Rectal smooth muscle tissue (tissue), 1 donor: ENCODE results near the gene SMPD3.

Experiments used
- H3K27ac ChIP-seq: one replicate; pipeline ENCODE4 v1.7.0; 2013; ENCODE audit warnings: low read depth, low read length, inconsistent platforms
- H3K27me3 ChIP-seq: one replicate; pipeline ENCODE4 v1.7.0; 2013; ENCODE audit warnings: low read length; ENCODE audit not compliant: control insufficient read depth, insufficient read depth
- H3K36me3 ChIP-seq: one replicate; pipeline ENCODE4 v1.7.0; 2013; ENCODE audit warnings: low read length; ENCODE audit not compliant: control insufficient read depth, insufficient read depth
- H3K4me1 ChIP-seq: one replicate; pipeline ENCODE4 v1.7.0; 2013; ENCODE audit warnings: low read length; ENCODE audit not compliant: control insufficient read depth, insufficient read depth
- H3K4me3 ChIP-seq: one replicate; pipeline ENCODE4 v1.7.0; 2013; ENCODE audit warnings: low read length
- H3K9ac ChIP-seq: one replicate; pipeline ENCODE4 v1.7.0; 2013; ENCODE audit warnings: low read length

Gene SMPD3

DNA sequence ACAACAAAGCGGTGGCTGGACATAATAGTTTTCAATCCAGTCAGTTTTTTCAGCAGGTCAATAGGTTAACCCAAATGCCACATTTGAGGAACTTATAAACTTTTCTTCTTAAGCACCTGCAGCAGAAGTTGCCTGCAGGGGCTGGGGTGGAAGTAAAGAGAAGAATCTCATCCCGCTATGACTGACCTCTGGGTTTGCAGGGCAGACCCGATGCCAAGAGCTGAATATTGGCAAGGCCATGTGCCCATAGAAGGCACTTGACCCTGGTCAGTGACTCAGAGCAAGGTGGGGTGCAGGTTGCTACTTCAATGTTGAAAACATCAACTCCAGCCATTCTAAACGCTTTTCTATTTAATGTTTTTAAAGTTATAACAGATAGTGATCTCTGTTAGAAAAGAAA lies 17.9 kb upstream of the SMPD3 start:
- no peak overlapping the region for H3K9ac ChIP-seq

DNA sequence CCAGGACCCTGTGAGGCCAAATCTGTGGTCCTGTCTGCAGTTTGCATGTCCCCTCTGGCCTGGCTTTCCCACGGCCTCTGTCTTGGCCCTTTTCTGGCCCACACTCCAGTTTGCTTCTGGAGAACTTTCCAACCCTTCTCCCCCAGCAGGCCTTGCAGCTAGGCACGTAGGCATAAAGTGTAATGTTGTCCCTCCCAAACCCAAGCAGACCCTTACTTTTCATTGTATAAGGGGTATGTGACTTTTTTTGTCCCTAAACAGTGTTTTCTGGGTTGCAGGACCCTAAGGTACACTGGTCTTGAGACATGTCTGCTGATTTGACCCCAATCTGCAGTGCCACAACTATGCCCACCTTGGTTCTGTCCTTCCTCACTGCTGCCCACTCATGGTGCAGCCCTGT lies 15.6 kb upstream of the SMPD3 start:
- Histone ChIP-seq H3K4me1 (no peaks in the 10 kb centered on the region), H3K27me3 (no peaks in the 10 kb centered on the region), H3K4me3 (no peak overlapping the region), H3K9ac (no peak overlapping the region), H3K36me3 (no peaks in the 10 kb centered on the region), H3K27ac (no peak overlapping the region)

More for the DNA sequence above, 17.9 kb upstream of the SMPD3 start:
- H3K27me3 ChIP-seq, result no peaks in the 10 kb centered on the region
- no peaks in the 10 kb centered on the region for H3K36me3 ChIP-seq
- H3K27ac ChIP-seq, result no peak overlapping the region
- no peak overlapping the region for H3K4me3 ChIP-seq
- H3K4me1 ChIP-seq, result no peaks in the 10 kb centered on the region

DNA sequence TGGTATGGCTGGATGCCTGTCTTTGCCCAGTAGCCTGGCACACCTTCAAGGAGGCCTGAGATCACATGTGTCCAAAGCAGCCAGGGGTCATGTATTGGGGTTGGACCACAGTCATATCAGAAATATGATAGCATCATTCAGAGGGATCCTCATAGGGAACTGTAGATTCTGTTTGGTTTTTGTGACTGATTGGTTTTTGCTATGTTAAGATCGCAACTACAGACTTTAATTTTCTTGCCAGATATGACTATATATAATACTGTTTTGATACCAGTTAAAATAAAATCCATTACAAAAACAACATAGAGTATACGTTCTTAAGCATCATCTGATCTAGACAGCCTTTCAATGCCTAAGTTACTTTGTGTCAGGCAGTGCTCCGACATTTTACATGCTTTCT lies 11.8 kb upstream of the SMPD3 start:
- H3K36me3 ChIP-seq, result no peaks in the 10 kb centered on the region
- H3K9ac ChIP-seq, result no peak overlapping the region
- no peaks in the 10 kb centered on the region for H3K4me1 ChIP-seq
- H3K4me3 ChIP-seq, result no peak overlapping the region
- H3K27ac ChIP-seq, result no peak overlapping the region
- no peaks in the 10 kb centered on the region for H3K27me3 ChIP-seq

DNA sequence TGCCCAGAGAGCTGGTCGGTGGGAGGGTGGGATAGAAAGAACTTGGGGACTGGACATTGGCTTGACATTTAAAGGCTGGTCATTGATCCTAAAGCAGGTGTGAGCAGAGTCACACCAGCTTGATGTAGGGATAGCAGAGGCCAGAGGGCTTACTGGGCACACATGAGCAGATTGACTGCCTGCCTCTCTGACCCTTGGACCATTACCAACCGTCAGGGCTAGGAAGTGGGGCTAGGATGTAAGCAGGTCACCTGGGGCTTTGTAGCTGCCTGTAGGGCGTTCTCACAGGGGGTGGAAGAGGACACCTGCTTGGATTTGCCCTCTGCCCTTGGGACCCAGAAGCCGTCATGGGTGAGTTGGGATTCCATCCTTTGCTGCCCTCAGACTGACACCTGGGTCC lies 11.1 kb upstream of the SMPD3 start:
- no peak overlapping the region for H3K27ac ChIP-seq
- no peak overlapping the region for H3K4me3 ChIP-seq
- H3K27me3 ChIP-seq, result no peaks in the 10 kb centered on the region
- H3K9ac ChIP-seq, result no peak overlapping the region
- H3K36me3 ChIP-seq, result no peaks in the 10 kb centered on the region
- no peaks in the 10 kb centered on the region for H3K4me1 ChIP-seq

DNA sequence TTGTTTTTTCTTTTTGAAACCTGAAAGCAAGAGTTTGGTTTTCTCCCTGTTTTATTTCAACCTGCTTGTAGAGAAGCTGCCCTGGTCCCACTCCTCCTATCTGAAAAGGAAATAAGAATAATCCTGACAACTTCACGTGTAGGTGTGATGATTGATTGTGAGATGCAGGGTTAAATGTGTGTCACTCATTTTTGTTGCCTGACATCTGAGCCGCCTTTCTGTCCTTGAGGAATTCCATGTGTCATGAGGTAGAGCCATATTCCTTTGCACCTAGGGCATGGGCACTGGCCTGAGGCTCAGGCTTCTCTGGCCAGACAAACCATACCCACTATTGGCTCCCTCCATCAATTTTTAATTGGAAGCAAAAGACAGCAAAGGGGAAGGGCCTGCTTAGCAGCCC lies 10.2 kb upstream of the SMPD3 start:
- H3K27ac ChIP-seq, result no peak overlapping the region
- no peaks in the 10 kb centered on the region for H3K27me3 ChIP-seq
- H3K36me3 ChIP-seq, result no peaks in the 10 kb centered on the region
- no peaks in the 10 kb centered on the region for H3K4me1 ChIP-seq
- no peak overlapping the region for H3K9ac ChIP-seq
- no peak overlapping the region for H3K4me3 ChIP-seq

DNA sequence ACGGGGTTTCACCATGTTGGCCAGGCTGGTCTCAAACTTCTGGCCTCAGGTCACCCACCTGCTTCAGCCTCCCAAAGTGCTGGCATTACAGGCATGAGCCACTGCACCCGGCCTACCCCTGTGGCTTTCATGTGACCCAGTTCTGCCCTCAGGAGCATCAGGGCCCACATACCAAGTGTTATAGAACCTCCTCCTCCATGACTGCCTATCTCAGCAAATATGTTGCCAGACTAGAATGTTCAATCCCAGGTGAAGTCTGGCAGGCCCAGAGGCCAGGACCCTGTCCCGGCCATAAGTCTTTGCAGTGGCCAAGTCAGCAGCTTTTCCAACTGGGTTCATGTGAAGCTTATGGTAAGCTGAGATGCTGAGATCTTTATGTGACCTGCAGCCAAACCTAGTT lies 9.8 kb upstream of the SMPD3 start:
- no peak overlapping the region for H3K9ac ChIP-seq
- no peak overlapping the region for H3K27ac ChIP-seq
- H3K36me3 ChIP-seq, result no peaks in the 10 kb centered on the region
- no peak overlapping the region for H3K4me3 ChIP-seq
- H3K27me3 ChIP-seq, result no peaks in the 10 kb centered on the region
- H3K4me1 ChIP-seq, result no peaks in the 10 kb centered on the region

DNA sequence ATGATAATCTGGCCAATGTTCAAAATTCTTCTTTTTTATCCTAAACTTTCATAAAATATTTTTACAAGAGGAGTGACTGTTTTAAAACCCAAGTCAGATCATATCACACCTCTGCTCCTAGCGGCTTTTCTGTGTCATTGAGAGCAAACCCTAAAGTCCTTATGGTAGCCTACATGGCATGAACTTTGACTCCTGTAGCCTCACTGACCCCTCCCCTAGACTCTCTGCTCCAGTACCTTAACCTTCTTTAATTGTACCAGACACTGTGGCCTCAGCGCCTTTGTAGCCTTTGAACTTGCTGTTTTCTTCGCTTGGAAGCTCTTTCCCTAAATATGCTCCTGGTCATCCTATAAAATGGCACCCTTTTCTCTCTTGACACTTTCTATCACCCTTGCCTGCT lies 7.3 kb upstream of the SMPD3 start:
- no peak overlapping the region for H3K27ac ChIP-seq
- no peaks in the 10 kb centered on the region for H3K4me1 ChIP-seq
- H3K27me3 ChIP-seq, result no peaks in the 10 kb centered on the region
- H3K36me3 ChIP-seq, result no peaks in the 10 kb centered on the region
- H3K4me3 ChIP-seq, result no peak overlapping the region
- no peak overlapping the region for H3K9ac ChIP-seq

DNA sequence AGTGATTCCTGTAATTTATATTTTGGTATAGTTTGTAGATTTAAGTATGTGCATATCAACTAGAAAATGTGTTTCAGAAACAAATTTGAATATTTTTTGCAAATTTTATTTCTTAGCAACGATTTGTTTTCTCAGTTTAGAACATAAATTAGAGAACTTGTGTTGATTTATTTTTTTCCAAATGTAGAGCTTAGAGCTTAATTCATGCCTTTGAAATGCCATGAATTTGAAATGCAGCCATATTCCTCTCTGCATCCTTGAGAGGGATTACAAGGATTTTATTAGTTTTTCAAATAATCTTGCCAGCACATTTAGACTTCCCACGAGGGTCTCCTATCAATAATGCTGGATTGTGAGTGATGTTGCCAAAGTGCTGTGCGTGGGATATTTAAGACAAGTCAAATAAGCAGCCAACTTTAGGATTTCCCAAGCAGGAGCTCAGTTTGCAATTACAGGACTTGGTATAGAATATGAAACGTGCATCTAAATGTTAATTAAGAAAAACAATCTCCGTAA lies 6.7 kb upstream of the SMPD3 start:
- no peaks in the 10 kb centered on the region for H3K4me1 ChIP-seq
- H3K9ac ChIP-seq, result no peak overlapping the region
- no peak overlapping the region for H3K27ac ChIP-seq
- H3K27me3 ChIP-seq, result no peaks in the 10 kb centered on the region
- no peaks in the 10 kb centered on the region for H3K36me3 ChIP-seq
- no peak overlapping the region for H3K4me3 ChIP-seq

DNA sequence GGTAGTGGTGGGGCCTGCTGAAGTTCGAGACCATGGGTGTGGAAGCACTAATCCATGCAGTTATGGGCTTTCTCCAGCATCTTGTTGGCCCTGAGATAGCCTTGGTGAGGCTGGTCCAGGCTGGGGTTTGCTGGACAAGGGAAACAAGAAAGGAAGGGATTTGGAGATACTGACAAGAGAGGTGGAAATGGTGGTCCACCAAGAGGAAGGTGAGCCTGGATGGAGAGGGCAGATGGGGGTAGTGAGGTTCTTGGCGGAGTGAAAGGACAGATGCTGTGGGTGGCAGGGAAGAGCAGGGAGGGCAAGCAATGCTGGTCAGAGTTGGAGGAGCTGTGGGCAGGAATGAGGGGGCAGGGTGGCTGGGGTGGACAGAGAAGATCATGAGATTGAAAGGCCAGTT lies 5.5 kb upstream of the SMPD3 start:
- Histone ChIP-seq H3K4me1 (no peaks in the 10 kb centered on the region), H3K9ac (no peak overlapping the region), H3K4me3 (no peak overlapping the region), H3K27ac (no peak overlapping the region), H3K27me3 (no peaks in the 10 kb centered on the region), H3K36me3 (no peaks in the 10 kb centered on the region)

DNA sequence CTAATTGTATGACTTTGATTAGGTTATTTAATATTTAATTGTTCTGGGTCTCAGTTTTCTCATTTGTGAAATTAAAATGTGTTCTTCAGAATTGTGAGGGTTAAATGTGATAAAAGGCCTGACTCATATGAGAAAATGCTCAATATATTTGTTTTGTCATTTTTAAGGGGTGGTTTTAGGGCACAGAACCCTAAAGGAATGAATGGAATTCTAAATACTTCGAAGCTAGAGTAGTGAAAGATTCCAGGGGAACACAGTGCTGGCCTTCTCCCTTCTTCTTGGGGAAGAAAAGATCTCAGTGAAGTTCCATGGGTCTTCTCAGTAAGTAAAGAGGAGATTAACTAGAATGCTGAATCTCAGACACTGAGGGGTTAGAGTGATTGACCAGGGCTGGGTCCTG lies 3.9 kb upstream of the SMPD3 start:
- Histone ChIP-seq H3K4me3 (no peak overlapping the region), H3K27ac (no peak overlapping the region), H3K36me3 (no peaks in the 10 kb centered on the region), H3K27me3 (no peaks in the 10 kb centered on the region), H3K4me1 (peaks cover 8% of the 10 kb centered on the region), H3K9ac (no peak overlapping the region)

DNA sequence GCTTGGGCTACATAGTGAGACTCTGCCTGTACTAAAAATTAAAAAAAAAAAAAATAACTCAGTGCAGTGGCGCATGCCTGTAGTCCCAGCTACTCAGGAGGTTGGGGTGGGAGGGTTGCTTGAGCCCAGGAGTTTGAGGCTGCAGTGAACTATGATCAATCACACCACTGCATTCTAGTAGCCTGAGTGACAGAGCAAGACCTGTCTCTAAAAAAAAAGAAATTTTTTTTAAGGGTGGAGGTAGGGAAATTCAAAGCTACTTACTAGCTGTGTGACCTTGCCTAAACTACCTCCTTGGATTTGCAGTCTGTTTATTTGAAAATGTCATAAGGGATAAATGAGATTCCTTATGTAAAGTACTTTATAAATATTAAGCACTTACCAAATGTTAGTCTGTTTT lies 3.4 kb upstream of the SMPD3 start:
- Histone ChIP-seq H3K9ac (no peak overlapping the region), H3K36me3 (no peaks in the 10 kb centered on the region), H3K27me3 (no peaks in the 10 kb centered on the region), H3K4me1 (peaks cover 8% of the 10 kb centered on the region), H3K27ac (no peak overlapping the region), H3K4me3 (no peak overlapping the region)

DNA sequence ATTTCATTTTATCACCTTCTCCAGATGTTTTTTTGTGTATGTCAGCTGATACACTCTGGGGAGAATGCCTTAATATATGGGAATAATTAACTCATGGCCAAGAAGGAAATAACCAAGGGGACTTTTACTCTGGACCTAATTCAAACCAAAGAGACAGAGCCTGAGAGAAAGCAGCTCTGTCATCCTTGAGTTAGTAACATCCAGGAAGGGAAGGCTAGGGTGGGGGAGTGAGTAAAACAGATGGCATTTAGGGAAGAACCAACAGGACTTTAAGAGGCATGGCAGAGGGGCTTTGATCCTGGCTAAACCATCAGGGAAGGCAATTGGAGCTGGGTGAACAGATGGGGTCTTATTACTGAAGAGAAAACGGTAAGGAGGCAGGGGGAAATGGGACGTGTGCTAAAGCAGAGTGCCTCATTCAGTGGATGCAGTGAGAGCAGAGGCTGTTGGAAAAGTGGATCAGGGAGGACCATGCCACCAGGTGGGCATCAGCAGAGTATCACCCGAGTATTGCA lies 2.5 kb upstream of the SMPD3 start:
- Histone ChIP-seq H3K36me3 (no peaks in the 10 kb centered on the region), H3K4me1 (peaks cover 8% of the 10 kb centered on the region), H3K9ac (no peak overlapping the region), H3K27ac (no peak overlapping the region), H3K4me3 (no peak overlapping the region), H3K27me3 (no peaks in the 10 kb centered on the region)

DNA sequence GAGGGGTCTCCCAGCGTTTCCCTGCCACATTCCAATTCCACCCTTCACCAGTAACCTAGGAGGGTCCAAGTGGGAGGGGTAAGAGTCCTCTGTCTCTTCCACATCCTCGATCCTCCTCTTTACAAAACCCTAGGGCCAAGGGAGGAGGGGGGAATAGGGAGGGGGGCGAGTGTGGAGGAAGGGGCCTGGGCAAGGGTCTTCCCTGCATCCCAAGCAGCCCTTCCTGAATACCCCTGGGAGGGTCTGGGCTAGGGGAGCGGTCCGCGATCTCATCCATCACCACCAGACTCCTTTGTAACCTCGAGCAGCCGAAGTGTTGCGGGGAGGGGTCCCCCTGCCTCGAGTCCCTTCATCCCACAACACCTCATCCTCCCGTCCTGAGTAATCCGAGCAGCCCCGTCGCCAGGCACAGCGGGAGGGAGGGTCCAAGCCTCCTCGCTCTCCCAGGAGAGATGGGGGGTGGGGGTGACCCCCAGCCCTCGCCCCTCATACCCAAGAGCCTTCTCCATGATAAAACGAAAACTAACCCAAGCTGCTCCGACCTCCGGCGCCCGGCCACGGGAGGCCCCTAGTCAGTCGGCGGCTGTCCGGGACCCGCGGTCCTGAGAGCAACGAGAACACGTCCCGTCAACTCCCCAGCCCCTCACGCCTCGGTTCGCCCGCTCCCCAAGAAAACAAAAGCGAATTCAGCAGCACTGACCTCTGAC lies 502 bp downstream of the SMPD3 start:
- H3K27ac ChIP-seq, result no peak overlapping the region
- H3K27me3 ChIP-seq, result peaks cover 3% of the 10 kb centered on the region
- peak overlapping the region; percentile 68 for H3K4me3 ChIP-seq
- no peak overlapping the region for H3K9ac ChIP-seq
- H3K36me3 ChIP-seq, result no peaks in the 10 kb centered on the region
- peaks cover 8% of the 10 kb centered on the region for H3K4me1 ChIP-seq
